ENCODE measurements around the gene MINDY3.

MINDY3 gene

GRCh38 chr10:15859906-15860691, at the start of gene MINDY3:
Gene MINDY3, minus strand, starts transcription at chr10:15860507. Its CDS starts 208 bp downstream, at chr10:15860299.
- TF ChIP-seq EZH2phosphoT487 (IDR thresholded peaks at IDR 0.05; ENCODE audit: borderline replicate concordance, low read length) (no peak), CTCF (IDR thresholded peaks at IDR 0.05; ENCODE audit: low read depth, low read length, poor library complexity, severe bottlenecking) (no peak)
- peaks cover 9% of the 10 kb centered on the region for H3K36me3 ChIP-seq (ENCODE audit: control insufficient read depth, low read length)
- peak within 1 kb of the TSS; percentile 79 for H3K4me3 ChIP-seq (ENCODE audit: low read length)
- no peaks in the 10 kb centered on the region for H3K9me2 ChIP-seq (replicated peaks; ENCODE audit: control insufficient read depth, low read length)
- peaks cover 3% of the 10 kb centered on the region; the same call in 1 of the 2 replicates for H3F3A ChIP-seq (ENCODE audit: control insufficient read depth, insufficient read depth)
- peaks cover 56% of the 10 kb centered on the region for H3K79me2 ChIP-seq (ENCODE audit: control insufficient read depth, low read length)
- H3K9me3 ChIP-seq (ENCODE audit: control insufficient read depth, insufficient read depth, low read length), result no peaks in the 10 kb centered on the region
- H3K4me2 ChIP-seq (ENCODE audit: low read length), result peak within 1 kb of the TSS; percentile 92
- H3K27me3 ChIP-seq (ENCODE audit: control insufficient read depth, low read length), result no peaks in the 10 kb centered on the region
- H4K20me1 ChIP-seq (ENCODE audit: control insufficient read depth, insufficient read depth, low read depth, low read length), result peaks cover 3% of the 10 kb centered on the region; the same call in 1 of the 2 replicates
- H3K27ac ChIP-seq (ENCODE audit: low read depth, low read length), result peak within 1 kb of the TSS; percentile 65
- H3K4me1 ChIP-seq (ENCODE audit: control insufficient read depth, low read length), result peaks cover 25% of the 10 kb centered on the region

GRCh38 chr10:15901889-15902288, 41.6 kb upstream of the MINDY3 start:
- Histone ChIP-seq H3K27me3 (ENCODE audit: control insufficient read depth, low read length) (peaks cover 7% of the 10 kb centered on the region), H3K9me2 (replicated peaks; ENCODE audit: control insufficient read depth, low read length) (no peaks in the 10 kb centered on the region), H4K20me1 (ENCODE audit: control insufficient read depth, insufficient read depth, low read depth, low read length) (no peaks in the 10 kb centered on the region), H3K4me2 (ENCODE audit: low read length) (no peak overlapping the region), H3K27ac (ENCODE audit: low read depth, low read length) (no peak overlapping the region), H3K79me2 (ENCODE audit: control insufficient read depth, low read length) (no peaks in the 10 kb centered on the region), H3K9me3 (ENCODE audit: control insufficient read depth, insufficient read depth, low read length) (no peaks in the 10 kb centered on the region), H3K4me1 (ENCODE audit: control insufficient read depth, low read length) (no peaks in the 10 kb centered on the region), H3F3A (ENCODE audit: control insufficient read depth, insufficient read depth) (no peaks in the 10 kb centered on the region), H3K36me3 (ENCODE audit: control insufficient read depth, low read length) (no peaks in the 10 kb centered on the region), H3K4me3 (ENCODE audit: low read length) (no peak overlapping the region)
- TF ChIP-seq CTCF (IDR thresholded peaks at IDR 0.05; ENCODE audit: low read depth, low read length, poor library complexity, severe bottlenecking) (no peak), EZH2phosphoT487 (IDR thresholded peaks at IDR 0.05; ENCODE audit: borderline replicate concordance, low read length) (no peak)

GRCh38 chr10:15898046-15898445, 37.7 kb upstream of the MINDY3 start:
- no peaks in the 10 kb centered on the region for H3K79me2 ChIP-seq (ENCODE audit: control insufficient read depth, low read length)
- H3K4me2 ChIP-seq (ENCODE audit: low read length), result no peak overlapping the region
- no peaks in the 10 kb centered on the region for H3K9me3 ChIP-seq (ENCODE audit: control insufficient read depth, insufficient read depth, low read length)
- no peak for TF ChIP-seq EZH2phosphoT487 (IDR thresholded peaks at IDR 0.05; ENCODE audit: borderline replicate concordance, low read length)
- peak; percentile 64 for TF ChIP-seq CTCF (IDR thresholded peaks at IDR 0.05; ENCODE audit: low read depth, low read length, poor library complexity, severe bottlenecking)
- no peaks in the 10 kb centered on the region for H3K9me2 ChIP-seq (replicated peaks; ENCODE audit: control insufficient read depth, low read length)
- no peaks in the 10 kb centered on the region for H3K36me3 ChIP-seq (ENCODE audit: control insufficient read depth, low read length)
- no peak overlapping the region for H3K27ac ChIP-seq (ENCODE audit: low read depth, low read length)
- H3K27me3 ChIP-seq (ENCODE audit: control insufficient read depth, low read length), result peaks cover 15% of the 10 kb centered on the region
- H3K4me3 ChIP-seq (ENCODE audit: low read length), result no peak overlapping the region
- H3K4me1 ChIP-seq (ENCODE audit: control insufficient read depth, low read length), result no peaks in the 10 kb centered on the region
- H3F3A ChIP-seq (ENCODE audit: control insufficient read depth, insufficient read depth), result no peaks in the 10 kb centered on the region
- no peaks in the 10 kb centered on the region for H4K20me1 ChIP-seq (ENCODE audit: control insufficient read depth, insufficient read depth, low read depth, low read length)

All from DOHH2 (cell line).